Activated CD4-positive, alpha-beta T cell treated with anti-CD3 and anti-CD28 coated beads, Interleukin-2, amount 10 ng/mL, durations not matched to agents 24 days and 14 days (primary cell): ENCODE data around the gene CRK. TPM values are rescaled to one million over a fixed set of nuclear protein-coding genes. Genes with fewer than 3 reads are reported as not detected.
"Not testable (repeated sequence)": the region's sequence is repeated elsewhere in the genome, so short reads cannot be mapped to it uniquely, and the experiment has no call there.

Experiments
- DNase-seq: peaks from one replicate; pipeline ENCODE4 v3.0.0; 2022
- H3K27ac Mint-ChIP-seq: one replicate; pipeline ENCODE4 v1.8.0; 2022; ENCODE audit warnings: mild to moderate bottlenecking, mixed read lengths
- H3K27me3 Mint-ChIP-seq: one replicate; pipeline ENCODE4 v1.8.0; 2022; ENCODE audit warnings: mixed read lengths
- H3K36me3 Mint-ChIP-seq: one replicate; pipeline ENCODE4 v1.8.0; 2022; ENCODE audit warnings: low read depth, mild to moderate bottlenecking, mixed read lengths
- H3K4me1 Mint-ChIP-seq: one replicate; pipeline ENCODE4 v1.8.0; 2021; ENCODE audit warnings: mixed read lengths
- H3K4me3 Mint-ChIP-seq: one replicate; pipeline ENCODE4 v1.8.0; 2022; ENCODE audit warnings: mild to moderate bottlenecking, moderate library complexity, mixed read lengths
- H3K9me3 Mint-ChIP-seq: one replicate; pipeline ENCODE4 v1.8.0; 2021; ENCODE audit warnings: mixed read lengths
- intact Hi-C: fragments of 100-400 bp; cut with micrococcal nuclease; formaldehyde crosslinking; loops from one replicate; pipeline ENCODE4 v1.15.1; 2023
- total RNA-seq: library from RNA; stranded (reverse); gene quantifications from 2 replicates; pipeline ENCODE4 v1.2.3, GENCODE V29; 2022

The CRK gene
- total RNA-seq, 1 donor from 2014 or later: 22.5 TPM

DNA sequence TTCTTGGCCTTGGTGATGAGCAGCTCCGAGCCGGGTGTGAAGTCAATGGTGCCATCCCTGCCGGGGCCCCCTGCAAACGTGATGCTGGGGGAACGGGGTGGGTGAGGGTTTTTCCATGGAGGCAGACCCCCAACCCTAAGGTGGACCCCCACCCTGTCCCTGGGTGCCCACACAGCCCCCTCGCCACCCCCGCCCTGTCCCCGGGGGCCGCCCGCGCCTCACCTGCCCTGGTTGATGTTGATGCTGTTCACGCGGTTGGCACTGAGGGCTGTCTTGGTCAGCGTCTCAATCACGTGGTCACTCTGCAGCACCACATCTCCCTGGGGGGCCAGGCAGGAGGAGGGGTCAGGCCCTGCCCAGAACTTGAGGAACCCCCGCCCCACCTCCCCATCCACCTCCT, 11.2 kb upstream of the CRK start:
- Mint-ChIP-seq H3K27ac (no peak overlapping the region), H3K36me3 (peaks cover 41% of the 10 kb centered on the region), H3K9me3 (no peaks in the 10 kb centered on the region), H3K4me1 (peaks cover 12% of the 10 kb centered on the region), H3K27me3 (peaks cover 9% of the 10 kb centered on the region), H3K4me3 (no peak overlapping the region)
- intact Hi-C loops: no loop called here
- DNase-seq: no peak

GRCh38 chr17:1464186-1464585, 8.2 kb upstream of the CRK start:
- DNase-seq: no peak
- no peak overlapping the region for H3K27ac Mint-ChIP-seq
- H3K4me1 Mint-ChIP-seq: peaks cover 15% of the 10 kb centered on the region
- H3K27me3 Mint-ChIP-seq: peaks cover 24% of the 10 kb centered on the region
- no peaks in the 10 kb centered on the region for H3K9me3 Mint-ChIP-seq
- intact Hi-C loops: no loop called here
- peaks cover 25% of the 10 kb centered on the region for H3K36me3 Mint-ChIP-seq
- no peak overlapping the region for H3K4me3 Mint-ChIP-seq

- Mint-ChIP-seq H3K27me3 (peaks cover 26% of the 10 kb centered on the region), H3K36me3 (peaks cover 10% of the 10 kb centered on the region), H3K27ac (peak overlapping the region; percentile 92), H3K9me3 (no peaks in the 10 kb centered on the region), H3K4me3 (peak overlapping the region; percentile 57), H3K4me1 (peaks cover 16% of the 10 kb centered on the region)
- intact Hi-C loops: loop anchor here (2.0 kb wide), 1 partner anchor 22 kb away; no protein-coding TSS in a partner anchor
- DNase-seq: no peak
These were observed 6.4 kb upstream of the CRK start for GRCh38 chr17:1462164-1463112.

GRCh38 chr17:1461198-1461944, 5.3 kb upstream of the CRK start:
- Mint-ChIP-seq H3K27me3 (peaks cover 29% of the 10 kb centered on the region), H3K4me1 (peaks cover 22% of the 10 kb centered on the region), H3K27ac (no peak overlapping the region), H3K36me3 (peaks cover 7% of the 10 kb centered on the region), H3K4me3 (no peak overlapping the region), H3K9me3 (no peaks in the 10 kb centered on the region)
- intact Hi-C loops: no loop called here
- DNase-seq: no peak

GRCh38 chr17:1460233-1460632, 4.2 kb upstream of the CRK start:
- peaks cover 29% of the 10 kb centered on the region for H3K27me3 Mint-ChIP-seq
- no peaks in the 10 kb centered on the region for H3K9me3 Mint-ChIP-seq
- peaks cover 3% of the 10 kb centered on the region for H3K36me3 Mint-ChIP-seq
- H3K27ac Mint-ChIP-seq: no peak overlapping the region
- no peak for DNase-seq
- no peak overlapping the region for H3K4me3 Mint-ChIP-seq
- peaks cover 22% of the 10 kb centered on the region for H3K4me1 Mint-ChIP-seq
- intact Hi-C loops: no loop called here

- Mint-ChIP-seq H3K4me1 (peaks cover 24% of the 10 kb centered on the region), H3K36me3 (peaks cover 19% of the 10 kb centered on the region), H3K9me3 (no peaks in the 10 kb centered on the region), H3K27ac (peak overlapping the region; percentile 91), H3K4me3 (peak overlapping the region; percentile 91), H3K27me3 (peaks cover 12% of the 10 kb centered on the region)
- intact Hi-C loops: loop anchor here (5.0 kb wide), 1 partner anchor 88 kb away; no protein-coding TSS in a partner anchor
- peak; percentile 81 for DNase-seq
These were observed 688 bp downstream of the CRK start for GRCh38 chr17:1455291-1455796.

DNA sequence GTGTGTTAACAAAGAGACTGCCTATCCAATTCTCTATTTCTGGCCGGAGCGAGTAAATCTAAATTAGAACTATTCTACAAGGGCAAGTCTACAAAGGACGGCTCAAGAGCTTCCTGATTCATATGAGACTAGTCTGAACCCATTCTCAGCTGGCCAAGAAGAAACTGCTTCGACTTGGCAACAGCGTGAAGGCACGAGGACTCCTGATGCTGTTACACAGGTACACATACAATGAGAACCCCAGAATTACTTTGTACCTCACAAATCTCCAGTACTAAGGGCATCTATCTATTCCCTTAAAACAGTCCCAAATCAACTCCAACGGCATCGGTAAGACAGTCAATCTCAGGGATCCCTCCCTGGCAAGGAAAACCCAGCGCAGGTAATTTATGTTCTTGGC, 1.5 kb downstream of the CRK start:
- intact Hi-C loops: no loop called here
- H3K36me3 Mint-ChIP-seq: peaks cover 21% of the 10 kb centered on the region
- H3K27ac Mint-ChIP-seq: peak overlapping the region; percentile 48
- peaks cover 26% of the 10 kb centered on the region for H3K4me1 Mint-ChIP-seq
- peaks cover 5% of the 10 kb centered on the region for H3K27me3 Mint-ChIP-seq
- H3K4me3 Mint-ChIP-seq: peak overlapping the region; percentile 91
- no peak for DNase-seq
- H3K9me3 Mint-ChIP-seq: no peaks in the 10 kb centered on the region

GRCh38 chr17:1453694-1454093, 2.3 kb downstream of the CRK start:
- H3K27ac Mint-ChIP-seq: not testable (repeated sequence)

GRCh38 chr17:1452836-1453235, 3.2 kb downstream of the CRK start:
- H3K4me3 Mint-ChIP-seq: no peak overlapping the region
- intact Hi-C loops: no loop called here
- peaks cover 34% of the 10 kb centered on the region for H3K4me1 Mint-ChIP-seq
- H3K27ac Mint-ChIP-seq: no peak overlapping the region
- no peaks in the 10 kb centered on the region for H3K9me3 Mint-ChIP-seq
- H3K27me3 Mint-ChIP-seq: peaks cover 4% of the 10 kb centered on the region
- peaks cover 26% of the 10 kb centered on the region for H3K36me3 Mint-ChIP-seq
- no peak for DNase-seq

More at GRCh38 chr17:1453694-1454093, 2.3 kb downstream of the CRK start:
- H3K27me3 Mint-ChIP-seq, DNase-seq, H3K9me3 Mint-ChIP-seq, intact Hi-C loops: not testable (repeated sequence)
- Mint-ChIP-seq H3K36me3 (peaks cover 26% of the 10 kb centered on the region), H3K4me3 (peak overlapping the region; percentile 70), H3K4me1 (peaks cover 34% of the 10 kb centered on the region)

DNA sequence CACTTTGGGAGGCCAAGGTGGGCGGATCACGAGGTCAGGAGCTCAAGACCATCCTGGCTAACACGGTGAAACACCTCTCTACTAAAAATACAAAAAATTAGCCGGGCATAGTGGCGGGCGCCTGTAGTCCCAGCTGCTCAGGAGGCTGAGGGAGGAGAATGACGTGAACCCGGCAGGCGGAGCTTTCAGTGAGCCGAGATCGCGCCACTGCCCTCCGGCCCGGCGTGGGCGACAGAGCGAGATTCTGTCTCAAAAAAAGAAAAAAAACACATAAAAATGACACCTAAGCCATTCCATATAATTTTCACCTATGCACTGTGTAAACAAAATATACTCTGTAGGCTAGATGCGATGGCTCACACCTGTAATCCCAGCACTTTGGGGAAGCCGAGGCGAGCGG, 5.8 kb downstream of the CRK start:
- intact Hi-C loops, H3K4me3 Mint-ChIP-seq, H3K27ac Mint-ChIP-seq, H3K9me3 Mint-ChIP-seq, H3K27me3 Mint-ChIP-seq, DNase-seq: not testable (repeated sequence)
- peaks cover 34% of the 10 kb centered on the region for H3K36me3 Mint-ChIP-seq
- H3K4me1 Mint-ChIP-seq: peaks cover 37% of the 10 kb centered on the region

GRCh38 chr17:1449412-1449967, 6.5 kb downstream of the CRK start:
- H3K4me3 Mint-ChIP-seq: no peak overlapping the region
- DNase-seq: no peak
- no peaks in the 10 kb centered on the region for H3K9me3 Mint-ChIP-seq
- H3K36me3 Mint-ChIP-seq: peaks cover 30% of the 10 kb centered on the region
- no peak overlapping the region for H3K27ac Mint-ChIP-seq
- no peaks in the 10 kb centered on the region for H3K27me3 Mint-ChIP-seq
- peaks cover 32% of the 10 kb centered on the region for H3K4me1 Mint-ChIP-seq
- intact Hi-C loops: no loop called here

DNA sequence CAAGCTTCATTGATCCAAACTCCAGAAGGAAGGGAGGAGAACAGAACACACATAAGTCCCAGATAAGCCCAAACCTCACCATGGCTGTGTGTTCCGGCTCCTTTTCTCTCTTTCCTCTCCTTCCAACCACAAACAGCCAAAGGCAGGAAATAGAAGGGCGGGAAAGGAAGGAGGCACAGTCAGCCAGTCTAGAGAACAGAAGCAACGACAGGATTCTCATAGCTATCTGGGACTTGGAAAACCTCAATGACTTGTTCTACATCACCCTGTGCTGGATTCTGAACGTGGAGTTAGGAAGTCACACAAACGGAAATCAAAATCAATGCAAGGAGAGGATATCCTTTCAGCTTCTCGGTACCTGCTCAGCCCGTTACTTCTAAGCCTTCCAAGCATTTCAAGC, 9.0 kb downstream of the CRK start:
- H3K4me1 Mint-ChIP-seq: peaks cover 22% of the 10 kb centered on the region
- DNase-seq: no peak
- intact Hi-C loops: no loop called here
- H3K4me3 Mint-ChIP-seq: peak overlapping the region; percentile 28
- H3K9me3 Mint-ChIP-seq: no peaks in the 10 kb centered on the region
- peaks cover 22% of the 10 kb centered on the region for H3K36me3 Mint-ChIP-seq
- peak overlapping the region; percentile 41 for H3K27ac Mint-ChIP-seq
- no peaks in the 10 kb centered on the region for H3K27me3 Mint-ChIP-seq

DNA sequence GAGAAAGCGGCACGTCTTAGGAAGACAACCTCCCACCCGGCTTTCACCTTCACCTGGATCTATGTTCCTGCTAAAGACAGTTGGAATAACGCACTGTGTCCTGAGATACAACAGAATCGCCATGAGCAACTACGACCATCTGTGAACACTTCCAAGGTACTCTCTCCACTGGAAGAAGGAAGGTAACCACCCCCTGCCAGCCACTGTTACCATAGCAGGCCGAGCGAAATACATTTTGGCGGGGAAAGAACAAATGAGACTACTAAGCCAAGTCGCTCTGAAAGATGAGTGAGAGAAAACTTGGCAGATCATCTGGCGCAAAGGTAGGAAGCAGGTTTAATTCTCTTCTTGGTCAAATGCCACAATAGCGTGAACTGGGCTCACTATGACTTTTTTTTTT, 9.8 kb downstream of the CRK start:
- Mint-ChIP-seq H3K9me3 (no peaks in the 10 kb centered on the region), H3K4me3 (no peak overlapping the region), H3K36me3 (peaks cover 18% of the 10 kb centered on the region), H3K27me3 (no peaks in the 10 kb centered on the region), H3K4me1 (peaks cover 20% of the 10 kb centered on the region), H3K27ac (no peak overlapping the region)
- intact Hi-C loops: no loop called here
- no peak for DNase-seq
